ENCODE results near the gene GOLGA6L9.
"Not testable (repeated sequence)": the region's sequence is repeated elsewhere in the genome, so short reads cannot be mapped to it uniquely, and the experiment has no call there.

GOLGA6L9 gene

GRCh38 chr15:82429693-82430092, at the start of gene GOLGA6L9:
Gene GOLGA6L9 (plus strand): TSS chr15:82429816. CDS start chr15:82430080, 264 bp downstream.
- H3K4me3 ChIP-seq (ENCODE audit: low read length); DNase-seq (ENCODE audit: low read depth): not testable (repeated sequence)

GRCh38 chr15:82381330-82381955, 48.2 kb upstream of the GOLGA6L9 start:
- not testable (repeated sequence) for DNase-seq (ENCODE audit: low read depth); H3K4me3 ChIP-seq (ENCODE audit: low read length)

- DNase-seq (ENCODE audit: low read depth); H3K4me3 ChIP-seq (ENCODE audit: low read length): not testable (repeated sequence)
These were observed 42.4 kb upstream of the GOLGA6L9 start for GRCh38 chr15:82387209-82387608.

- not testable (repeated sequence) for DNase-seq (ENCODE audit: low read depth); H3K4me3 ChIP-seq (ENCODE audit: low read length)
These were observed 39.5 kb upstream of the GOLGA6L9 start for GRCh38 chr15:82390152-82390551.

GRCh38 chr15:82392077-82392476, 37.5 kb upstream of the GOLGA6L9 start:
- not testable (repeated sequence) for H3K4me3 ChIP-seq (ENCODE audit: low read length); DNase-seq (ENCODE audit: low read depth)

- no peak for TF ChIP-seq CTCF (IDR thresholded peaks at IDR 0.05; ENCODE audit: insufficient read depth, low read depth, low read length, missing control alignments)
- no peak for DNase-seq (ENCODE audit: low read depth)
- no peak overlapping the region for H3K4me3 ChIP-seq (ENCODE audit: low read length)
These were observed 35.9 kb upstream of the GOLGA6L9 start for GRCh38 chr15:82393671-82394070.

- not testable (repeated sequence) for DNase-seq (ENCODE audit: low read depth); H3K4me3 ChIP-seq (ENCODE audit: low read length)
These were observed 33.8 kb upstream of the GOLGA6L9 start for GRCh38 chr15:82395788-82396187.

GRCh38 chr15:82397817-82398216, 31.8 kb upstream of the GOLGA6L9 start:
- no peak for TF ChIP-seq CTCF (IDR thresholded peaks at IDR 0.05; ENCODE audit: insufficient read depth, low read depth, low read length, missing control alignments)
- DNase-seq (ENCODE audit: low read depth), result no peak

GRCh38 chr15:82398785-82399184, 30.8 kb upstream of the GOLGA6L9 start:
- H3K4me3 ChIP-seq (ENCODE audit: low read length), result no peak overlapping the region
- DNase-seq (ENCODE audit: low read depth), result no peak
- TF ChIP-seq CTCF (IDR thresholded peaks at IDR 0.05; ENCODE audit: insufficient read depth, low read depth, low read length, missing control alignments), result no peak

More at GRCh38 chr15:82397817-82398216, 31.8 kb upstream of the GOLGA6L9 start:
- H3K4me3 ChIP-seq (ENCODE audit: low read length), result no peak overlapping the region

GRCh38 chr15:82399366-82400103, 30.1 kb upstream of the GOLGA6L9 start:
- H3K4me3 ChIP-seq (ENCODE audit: low read length); DNase-seq (ENCODE audit: low read depth): not testable (repeated sequence)

GRCh38 chr15:82401918-82402317, 27.7 kb upstream of the GOLGA6L9 start:
- H3K4me3 ChIP-seq (ENCODE audit: low read length); DNase-seq (ENCODE audit: low read depth): not testable (repeated sequence)

GRCh38 chr15:82402341-82402740, 27.3 kb upstream of the GOLGA6L9 start:
- not testable (repeated sequence) for H3K4me3 ChIP-seq (ENCODE audit: low read length); DNase-seq (ENCODE audit: low read depth)

- not testable (repeated sequence) for H3K4me3 ChIP-seq (ENCODE audit: low read length); DNase-seq (ENCODE audit: low read depth)
These were observed 23.4 kb upstream of the GOLGA6L9 start for GRCh38 chr15:82406211-82406610.

GRCh38 chr15:82410306-82410705, 19.3 kb upstream of the GOLGA6L9 start:
- H3K4me3 ChIP-seq (ENCODE audit: low read length); DNase-seq (ENCODE audit: low read depth): not testable (repeated sequence)

- not testable (repeated sequence) for DNase-seq (ENCODE audit: low read depth); H3K4me3 ChIP-seq (ENCODE audit: low read length)
These were observed 18.0 kb upstream of the GOLGA6L9 start for GRCh38 chr15:82411595-82411994.
